HG02884 (cell line): ENCODE results near the gene TWIST1.

ENCODE experiments used
- ATAC-seq: cut with Tn5 transposase; IDR thresholded peaks from one replicate; pipeline ENCODE4 v1.9.1; 2021; ENCODE audit warnings: mild to moderate bottlenecking, moderate library complexity; ENCODE audit not compliant: unreplicated experiment

The TWIST1 gene

GRCh38 chr7:19097165-19098055 is 20.0 kb downstream of the TWIST1 start:
- no peak for ATAC-seq

GRCh38 chr7:19095353-19095860 is 22.0 kb downstream of the TWIST1 start:
- no peak for ATAC-seq

- ATAC-seq: no peak
These were observed 22.7 kb downstream of the TWIST1 start for GRCh38 chr7:19094598-19095352.

GRCh38 chr7:19094138-19094537 is 23.3 kb downstream of the TWIST1 start:
- ATAC-seq: no peak

GRCh38 chr7:19091550-19092200 is 25.8 kb downstream of the TWIST1 start:
- ATAC-seq: no peak

GRCh38 chr7:19090526-19090925 is 26.9 kb downstream of the TWIST1 start:
- no peak for ATAC-seq

GRCh38 chr7:19089797-19090196 is 27.6 kb downstream of the TWIST1 start:
- no peak for ATAC-seq

GRCh38 chr7:19089378-19089777 is 28.1 kb downstream of the TWIST1 start:
- no peak for ATAC-seq

- no peak for ATAC-seq
These were observed 37.3 kb downstream of the TWIST1 start for GRCh38 chr7:19080093-19080492.

GRCh38 chr7:19079066-19079465 is 38.4 kb downstream of the TWIST1 start:
- ATAC-seq: no peak

GRCh38 chr7:19069842-19070241 is 47.6 kb downstream of the TWIST1 start:
- ATAC-seq: no peak

- ATAC-seq: no peak
These were observed 51.3 kb downstream of the TWIST1 start for GRCh38 chr7:19066170-19066569.
